HepG2 (cell line): ENCODE measurements around the gene SAPCD2. TPM values are rescaled to one million over a fixed set of nuclear protein-coding genes. Genes with fewer than 3 reads are reported as not detected.

Source experiments
- CREM ChIP-seq, 2 experiments: sonication (generic) in 1 of 2; formaldehyde crosslinking in 1 of 2; IDR thresholded peaks; 2 replicates each; pipeline versions ENCODE4 v1.4.0 to v1.6.1; 2016 to 2020; ENCODE audit warnings: antibody characterized with exemption in 1 of 2, mild to moderate bottlenecking in 1 of 2, missing genetic modification reagents in 1 of 2
- ETV5 ChIP-seq: IDR thresholded peaks from 2 replicates; pipeline ENCODE4 v1.6.1; 2018; ENCODE audit warnings: missing biosample characterization, missing genetic modification reagents, inconsistent platforms, borderline replicate concordance
- KDM5B ChIP-seq: sonication (generic); formaldehyde crosslinking; IDR thresholded peaks from 2 replicates; pipeline ENCODE4 v1.4.0; 2020; ENCODE audit warnings: missing genetic modification reagents, mild to moderate bottlenecking, borderline replicate concordance
- KLF16 ChIP-seq, 2 experiments: sonication (generic) in 1 of 2; formaldehyde crosslinking in 1 of 2; IDR thresholded peaks; 2 replicates each; pipeline versions ENCODE4 v1.6.1 to v1.8.0; 2016 to 2023; ENCODE audit warnings: missing genetic modification reagents in 2 of 2, missing compliant biosample characterization in 1 of 2
- RXRA ChIP-seq: sonication (generic); formaldehyde crosslinking; IDR thresholded peaks from 2 replicates; pipeline ENCODE4 v1.5.1; 2020; ENCODE audit warnings: missing genetic modification reagents
- SMAD1 ChIP-seq: sonication (generic); formaldehyde crosslinking; IDR thresholded peaks from 2 replicates; pipeline ENCODE4 v1.4.0; 2020; ENCODE audit warnings: missing genetic modification reagents, low read depth, mild to moderate bottlenecking, borderline replicate concordance
- ZBTB7B ChIP-seq: sonication (generic); formaldehyde crosslinking; IDR thresholded peaks from 2 replicates; pipeline ENCODE4 v1.4.0; 2020; ENCODE audit warnings: missing genetic modification reagents
- ZNF253 ChIP-seq: sonication (generic); formaldehyde crosslinking; IDR thresholded peaks from 2 replicates; pipeline ENCODE4 v1.8.0; 2022; ENCODE audit warnings: mild to moderate bottlenecking, missing genetic modification reagents, borderline replicate concordance
- ZNF333 ChIP-seq: sonication (generic); formaldehyde crosslinking; IDR thresholded peaks from 2 replicates; pipeline ENCODE4 v1.4.0; 2020; ENCODE audit warnings: mild to moderate bottlenecking, missing genetic modification reagents, borderline replicate concordance
- ZNF562 ChIP-seq: sonication (generic); formaldehyde crosslinking; IDR thresholded peaks from 2 replicates; pipeline ENCODE4 v1.8.0; 2022; ENCODE audit warnings: missing genetic modification reagents, borderline replicate concordance
- ZNF572 ChIP-seq: sonication (generic); formaldehyde crosslinking; IDR thresholded peaks from 2 replicates; pipeline ENCODE4 v1.5.1; 2020; ENCODE audit warnings: mild to moderate bottlenecking, missing genetic modification reagents
- ZNF776 ChIP-seq: sonication (generic); formaldehyde crosslinking; IDR thresholded peaks from 2 replicates; pipeline ENCODE4 v1.4.0; 2020; ENCODE audit warnings: mild to moderate bottlenecking, missing genetic modification reagents
- ZNF792 ChIP-seq: IDR thresholded peaks from 2 replicates; pipeline ENCODE4 v1.6.1; 2016
- ZSCAN29 ChIP-seq: sonication (generic); formaldehyde crosslinking; conservative IDR thresholded peaks from 2 replicates; pipeline ENCODE4 v1.4.0; 2020; ENCODE audit warnings: mild to moderate bottlenecking, missing genetic modification reagents
- polyA plus RNA-seq, 8 experiments: library from polyadenylated mRNA; depleted of rRNA in 3 of 8; stranded (reverse) in 7 of 8; unstranded in 1 of 8; fragments of >200 nt; fragmentation: Illumina TruSeq in 4 of 8; extraction: Trizol in 4 of 8; gene quantifications; 2 replicates each; pipeline versions ENCODE4 v1.2.1 to v1.2.3, GENCODE V29; 2011 to 2016; ENCODE audit warnings: low read depth in 4 of 8, missing spikeins in 1 of 8, mixed read lengths in 1 of 8; ENCODE audit not compliant: insufficient read depth in 1 of 8
- total RNA-seq, 5 experiments: library from RNA; depleted of rRNA; stranded (reverse); fragments of >200 nt; fragmentation: Illumina TruSeq; extraction: Trizol; gene quantifications; 2 replicates each; pipeline ENCODE4 v1.2.3, GENCODE V29; 2016; ENCODE audit warnings: low read depth in 1 of 5
- TF ChIP-seq, protein P1 (sequence below), 2 experiments: sonication (generic) in 1 of 2; formaldehyde crosslinking in 1 of 2; IDR thresholded peaks; 2 replicates each; pipeline versions ENCODE4 v1.4.0 to v1.6.1; 2018 to 2020; ENCODE audit warnings: missing genetic modification reagents in 2 of 2, borderline replicate concordance in 1 of 2, low read depth in 1 of 2, mild to moderate bottlenecking in 1 of 2, missing biosample characterization in 1 of 2
- TF ChIP-seq, protein P2 (sequence below): IDR thresholded peaks from 2 replicates; pipeline ENCODE4 v1.6.1; 2016; ENCODE audit warnings: missing compliant biosample characterization, missing genetic modification reagents, borderline replicate concordance
- TF ChIP-seq, protein P3 (sequence below): sonication (generic); formaldehyde crosslinking; IDR thresholded peaks from 2 replicates; pipeline ENCODE4 v1.4.0; 2020; ENCODE audit warnings: mild to moderate bottlenecking, missing genetic modification reagents
- TF ChIP-seq, protein P4 (sequence below): sonication (generic); formaldehyde crosslinking; IDR thresholded peaks from 2 replicates; pipeline ENCODE4 v1.5.0; 2020; ENCODE audit warnings: missing genetic modification reagents, mild to moderate bottlenecking, borderline replicate concordance
- TF ChIP-seq, protein P5 (sequence below): sonication (generic); formaldehyde crosslinking; IDR thresholded peaks from 2 replicates; pipeline ENCODE4 v1.4.0; 2020; ENCODE audit warnings: missing genetic modification reagents

The SAPCD2 gene
- total and polyA plus RNA-seq, 2 of the 13 experiments (the other 11 are each of a cell fraction or from before 2014, with no cell fraction given) = 21.9 to 42.8 TPM

DNA sequence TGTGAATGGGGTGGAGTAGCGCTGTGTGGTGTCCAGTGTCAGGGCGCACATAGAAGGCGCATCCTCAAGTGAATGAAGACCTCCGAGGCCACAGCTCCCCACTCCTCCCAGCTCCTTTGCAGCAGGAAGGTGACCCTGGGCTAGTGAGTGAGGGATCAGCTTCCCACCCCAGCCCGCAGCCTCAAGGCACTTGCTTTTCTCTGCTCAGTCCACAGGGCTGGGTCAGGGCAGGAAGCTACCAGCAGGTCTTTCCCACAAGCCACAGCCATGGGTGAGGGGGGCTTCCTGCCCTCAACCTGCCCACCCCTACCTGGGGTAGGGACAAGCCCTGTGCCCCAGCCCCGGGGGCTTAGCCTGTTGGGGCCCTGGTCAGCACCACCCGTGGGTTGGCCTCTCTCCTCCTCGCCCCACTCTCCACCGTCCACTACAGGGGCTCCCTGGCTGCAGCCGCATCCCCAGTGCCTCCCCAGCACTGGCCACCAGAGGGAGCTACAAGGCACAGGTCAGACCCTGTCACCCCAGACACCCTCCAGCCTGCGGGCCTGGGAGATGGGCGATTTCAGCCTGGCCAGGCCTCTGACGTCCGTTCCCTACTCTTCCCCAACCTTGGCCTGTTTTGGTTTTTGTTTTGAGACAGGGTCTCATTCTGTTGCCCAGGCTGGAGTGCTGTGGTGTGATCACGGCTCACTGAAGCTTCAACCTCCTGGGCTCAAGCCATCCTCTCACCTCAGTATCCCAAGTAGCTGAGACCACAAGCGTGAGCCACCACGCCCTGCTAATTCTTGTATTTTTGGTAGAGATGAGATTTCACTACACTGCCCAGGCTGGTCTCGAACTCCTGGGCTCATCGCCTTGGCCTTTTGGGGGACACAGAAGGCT is 41.1 kb downstream of the SAPCD2 start (continued):
- TF ChIP-seq CREM (IDR thresholded peaks at IDR 0.05) (0 out of 2 replicates have a peak, but pooled peaks have one; percentile 4), CREM (CRISPR knock-in tag; IDR thresholded peaks at IDR 0.05) (no peak), RXRA (CRISPR knock-in tag) (peak; percentile 72), ETV5 (CRISPR knock-in tag) (0 out of 2 replicates have a peak, but pooled peaks have one; percentile 3), ZNF776 (CRISPR knock-in tag) (peak; percentile 58; the same call in 1 of the 2 replicates), ZSCAN29 (CRISPR knock-in tag) (no peak), ZNF333 (CRISPR knock-in tag) (peak; percentile 86; the same call in 1 of the 2 replicates), ZNF792 (CRISPR knock-in tag) (peak; percentile 43; the same call in 1 of the 2 replicates), ZNF572 (CRISPR knock-in tag) (0 out of 2 replicates have a peak, but pooled peaks have one; percentile 10), KDM5B (CRISPR knock-in tag) (0 out of 2 replicates have a peak, but pooled peaks have one; percentile 33), SMAD1 (CRISPR knock-in tag) (no peak), ZNF253 (CRISPR knock-in tag) (no peak), KLF16 (CRISPR knock-in tag; IDR thresholded peaks at IDR 0.05) (no peak), ZNF562 (CRISPR knock-in tag) (no peak), ZBTB7B (peak; percentile 73)
- TF ChIP-seq, protein P1, sequence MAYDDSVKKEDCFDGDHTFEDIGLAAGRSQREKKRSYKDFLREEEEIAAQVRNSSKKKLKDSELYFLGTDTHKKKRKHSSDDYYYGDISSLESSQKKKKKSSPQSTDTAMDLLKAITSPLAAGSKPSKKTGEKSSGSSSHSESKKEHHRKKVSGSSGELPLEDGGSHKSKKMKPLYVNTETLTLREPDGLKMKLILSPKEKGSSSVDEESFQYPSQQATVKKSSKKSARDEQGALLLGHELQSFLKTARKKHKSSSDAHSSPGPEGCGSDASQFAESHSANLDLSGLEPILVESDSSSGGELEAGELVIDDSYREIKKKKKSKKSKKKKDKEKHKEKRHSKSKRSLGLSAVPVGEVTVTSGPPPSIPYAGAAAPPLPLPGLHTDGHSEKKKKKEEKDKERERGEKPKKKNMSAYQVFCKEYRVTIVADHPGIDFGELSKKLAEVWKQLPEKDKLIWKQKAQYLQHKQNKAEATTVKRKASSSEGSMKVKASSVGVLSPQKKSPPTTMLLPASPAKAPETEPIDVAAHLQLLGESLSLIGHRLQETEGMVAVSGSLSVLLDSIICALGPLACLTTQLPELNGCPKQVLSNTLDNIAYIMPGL (CRISPR knock-in tag; IDR thresholded peaks at IDR 0.05; ENCODE audit: borderline replicate concordance in 1 of 2, low read depth in 1 of 2) = peak; percentile 51 to 53; a peak in 3 of 4 replicates
- TF ChIP-seq, protein P2, sequence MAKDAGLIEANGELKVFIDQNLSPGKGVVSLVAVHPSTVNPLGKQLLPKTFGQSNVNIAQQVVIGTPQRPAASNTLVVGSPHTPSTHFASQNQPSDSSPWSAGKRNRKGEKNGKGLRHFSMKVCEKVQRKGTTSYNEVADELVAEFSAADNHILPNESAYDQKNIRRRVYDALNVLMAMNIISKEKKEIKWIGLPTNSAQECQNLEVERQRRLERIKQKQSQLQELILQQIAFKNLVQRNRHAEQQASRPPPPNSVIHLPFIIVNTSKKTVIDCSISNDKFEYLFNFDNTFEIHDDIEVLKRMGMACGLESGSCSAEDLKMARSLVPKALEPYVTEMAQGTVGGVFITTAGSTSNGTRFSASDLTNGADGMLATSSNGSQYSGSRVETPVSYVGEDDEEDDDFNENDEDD (CRISPR knock-in tag) = no peak
- TF ChIP-seq, protein P3, sequence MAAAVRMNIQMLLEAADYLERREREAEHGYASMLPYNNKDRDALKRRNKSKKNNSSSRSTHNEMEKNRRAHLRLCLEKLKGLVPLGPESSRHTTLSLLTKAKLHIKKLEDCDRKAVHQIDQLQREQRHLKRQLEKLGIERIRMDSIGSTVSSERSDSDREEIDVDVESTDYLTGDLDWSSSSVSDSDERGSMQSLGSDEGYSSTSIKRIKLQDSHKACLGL = peak; percentile 40; the same call in 1 of the 2 replicates
- TF ChIP-seq, protein P4, sequence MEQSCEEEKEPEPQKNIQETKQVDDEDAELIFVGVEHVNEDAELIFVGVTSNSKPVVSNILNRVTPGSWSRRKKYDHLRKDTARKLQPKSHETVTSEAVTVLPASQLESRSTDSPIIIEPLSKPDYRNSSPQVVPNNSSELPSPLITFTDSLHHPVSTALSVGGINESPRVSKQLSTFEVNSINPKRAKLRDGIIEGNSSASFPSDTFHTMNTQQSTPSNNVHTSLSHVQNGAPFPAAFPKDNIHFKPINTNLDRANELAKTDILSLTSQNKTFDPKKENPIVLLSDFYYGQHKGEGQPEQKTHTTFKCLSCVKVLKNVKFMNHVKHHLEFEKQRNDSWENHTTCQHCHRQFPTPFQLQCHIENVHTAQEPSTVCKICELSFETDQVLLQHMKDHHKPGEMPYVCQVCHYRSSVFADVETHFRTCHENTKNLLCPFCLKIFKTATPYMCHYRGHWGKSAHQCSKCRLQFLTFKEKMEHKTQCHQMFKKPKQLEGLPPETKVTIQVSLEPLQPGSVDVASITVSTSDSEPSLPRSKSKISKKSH (CRISPR knock-in tag) = peak; percentile 36; the same call in 1 of the 2 replicates
- TF ChIP-seq, protein P5, sequence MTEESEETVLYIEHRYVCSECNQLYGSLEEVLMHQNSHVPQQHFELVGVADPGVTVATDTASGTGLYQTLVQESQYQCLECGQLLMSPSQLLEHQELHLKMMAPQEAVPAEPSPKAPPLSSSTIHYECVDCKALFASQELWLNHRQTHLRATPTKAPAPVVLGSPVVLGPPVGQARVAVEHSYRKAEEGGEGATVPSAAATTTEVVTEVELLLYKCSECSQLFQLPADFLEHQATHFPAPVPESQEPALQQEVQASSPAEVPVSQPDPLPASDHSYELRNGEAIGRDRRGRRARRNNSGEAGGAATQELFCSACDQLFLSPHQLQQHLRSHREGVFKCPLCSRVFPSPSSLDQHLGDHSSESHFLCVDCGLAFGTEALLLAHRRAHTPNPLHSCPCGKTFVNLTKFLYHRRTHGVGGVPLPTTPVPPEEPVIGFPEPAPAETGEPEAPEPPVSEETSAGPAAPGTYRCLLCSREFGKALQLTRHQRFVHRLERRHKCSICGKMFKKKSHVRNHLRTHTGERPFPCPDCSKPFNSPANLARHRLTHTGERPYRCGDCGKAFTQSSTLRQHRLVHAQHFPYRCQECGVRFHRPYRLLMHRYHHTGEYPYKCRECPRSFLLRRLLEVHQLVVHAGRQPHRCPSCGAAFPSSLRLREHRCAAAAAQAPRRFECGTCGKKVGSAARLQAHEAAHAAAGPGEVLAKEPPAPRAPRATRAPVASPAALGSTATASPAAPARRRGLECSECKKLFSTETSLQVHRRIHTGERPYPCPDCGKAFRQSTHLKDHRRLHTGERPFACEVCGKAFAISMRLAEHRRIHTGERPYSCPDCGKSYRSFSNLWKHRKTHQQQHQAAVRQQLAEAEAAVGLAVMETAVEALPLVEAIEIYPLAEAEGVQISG (CRISPR knock-in tag) = peak; percentile 54; the same call in 1 of the 2 replicates
